GM19467 (cell line): Measurements from ENCODE around the gene CDK4.
"Not testable (repeated sequence)": the region's sequence is repeated elsewhere in the genome, so short reads cannot be mapped to it uniquely, and the experiment has no call there.

Experiments
- ATAC-seq: cut with Tn5 transposase; IDR thresholded peaks from one replicate; pipeline ENCODE4 v1.9.1; 2021; ENCODE audit warnings: mild to moderate bottlenecking, moderate library complexity; ENCODE audit not compliant: unreplicated experiment

CDK4 gene

DNA sequence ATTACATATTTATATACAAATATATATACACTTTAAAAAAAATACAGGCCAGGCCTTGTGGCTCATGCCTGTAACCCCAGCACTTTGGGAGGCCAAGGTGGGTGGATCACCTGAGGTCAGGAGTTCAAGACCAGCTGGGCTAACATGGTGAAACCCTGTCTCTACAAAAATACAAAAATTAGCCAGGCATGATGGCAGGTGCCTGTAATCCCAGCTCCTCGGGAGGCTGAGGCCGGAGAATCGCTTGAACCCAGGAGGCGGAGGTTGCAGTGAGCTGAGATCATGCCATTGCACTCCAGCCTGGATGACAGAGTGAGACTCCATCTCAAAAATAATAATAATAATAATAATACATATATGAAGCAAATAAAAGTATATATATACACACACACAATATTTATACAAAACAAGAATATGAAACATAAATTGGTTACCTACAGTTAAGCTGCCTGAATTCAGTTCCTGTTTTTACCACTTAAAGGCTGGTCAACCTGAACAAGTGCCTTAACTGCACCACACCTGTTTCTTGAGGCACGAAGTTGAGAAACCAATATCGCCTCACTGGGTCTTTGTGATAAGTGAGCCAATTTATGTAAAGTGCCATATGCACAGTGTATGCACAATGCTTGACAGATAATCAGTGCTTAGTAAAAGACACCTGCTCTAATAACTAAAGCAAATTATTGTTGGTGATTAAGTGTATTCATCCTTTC, 36.9 kb downstream of the CDK4 start:
- ATAC-seq, result not testable (repeated sequence)

DNA sequence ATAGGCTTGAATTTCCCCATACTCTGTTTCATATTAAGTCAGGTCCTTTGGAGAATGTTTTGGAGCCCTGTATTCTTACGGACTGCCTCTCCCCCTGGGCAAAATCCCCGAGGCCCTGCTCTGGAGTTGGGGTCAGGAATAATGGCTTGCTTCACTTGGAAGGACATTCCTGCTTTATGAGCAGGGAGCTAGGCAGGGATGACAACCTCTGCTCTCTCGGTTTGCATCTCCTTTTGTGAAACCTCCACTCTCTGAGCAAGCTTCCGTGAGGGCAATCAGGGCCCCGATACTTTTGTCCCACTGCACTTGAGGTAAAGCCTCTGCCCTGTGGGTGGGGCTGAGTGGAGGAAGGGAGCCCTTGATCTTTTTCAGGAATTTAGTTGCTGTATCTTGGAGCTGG, 38.9 kb downstream of the CDK4 start:
- ATAC-seq, result no peak

DNA sequence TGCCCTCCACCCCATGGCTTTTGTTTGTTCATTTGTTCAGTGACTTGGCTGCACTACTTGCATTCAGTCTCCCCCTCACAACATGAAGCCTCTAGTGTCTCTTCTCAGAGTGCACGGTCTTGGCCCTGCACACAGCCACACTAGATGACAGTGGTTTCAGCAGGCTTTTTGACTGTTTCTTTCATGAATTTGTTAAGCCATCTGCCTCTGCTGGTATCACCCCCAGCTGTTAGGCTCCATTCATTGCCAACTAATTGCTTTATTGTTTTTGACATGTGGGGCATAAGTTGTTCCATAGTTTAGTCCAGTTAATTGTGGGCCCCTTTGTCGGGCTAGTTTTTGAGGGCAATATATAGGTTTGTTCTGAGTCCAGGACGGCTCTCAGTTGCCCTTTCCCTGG, 39.4 kb downstream of the CDK4 start:
- no peak for ATAC-seq

DNA sequence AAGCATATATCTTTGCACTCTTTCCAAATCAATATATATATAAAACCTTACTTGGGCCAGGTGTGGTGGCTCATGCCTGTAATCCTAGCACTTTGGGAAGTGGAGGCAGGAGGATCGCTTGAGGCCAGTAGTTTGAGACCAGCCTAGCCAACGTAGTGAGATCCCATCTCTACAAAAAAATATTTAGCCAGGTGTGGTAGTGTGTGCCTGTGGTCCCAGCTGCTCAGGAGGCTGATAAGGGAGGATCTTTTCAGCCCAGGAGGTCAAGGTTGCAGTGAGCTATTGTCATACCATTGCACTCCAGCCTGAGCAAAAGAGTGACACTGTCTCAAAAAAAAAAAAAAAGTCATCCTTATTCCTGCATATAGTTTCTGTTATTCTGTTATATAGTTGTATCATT, 43.8 kb downstream of the CDK4 start:
- no peak for ATAC-seq

DNA sequence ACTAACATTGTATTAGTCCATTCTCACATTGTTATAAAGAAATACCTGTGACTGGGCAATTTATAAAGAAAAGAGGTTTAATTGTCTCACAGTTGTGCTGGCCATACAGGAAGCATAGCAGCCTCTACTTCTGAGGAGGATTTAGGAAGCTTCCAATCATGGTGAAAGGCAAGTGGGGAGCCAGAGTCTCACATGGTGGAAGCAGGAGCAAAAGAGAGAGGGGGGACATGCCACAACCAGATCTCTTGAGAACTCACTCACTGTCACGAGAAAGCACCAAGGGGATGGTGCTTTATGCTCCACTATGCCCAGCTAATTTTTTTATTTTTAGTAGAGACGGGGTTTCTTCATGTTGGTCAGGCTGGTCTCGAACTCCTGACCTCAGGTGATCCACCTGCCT, 44.9 kb downstream of the CDK4 start:
- ATAC-seq, result no peak

DNA sequence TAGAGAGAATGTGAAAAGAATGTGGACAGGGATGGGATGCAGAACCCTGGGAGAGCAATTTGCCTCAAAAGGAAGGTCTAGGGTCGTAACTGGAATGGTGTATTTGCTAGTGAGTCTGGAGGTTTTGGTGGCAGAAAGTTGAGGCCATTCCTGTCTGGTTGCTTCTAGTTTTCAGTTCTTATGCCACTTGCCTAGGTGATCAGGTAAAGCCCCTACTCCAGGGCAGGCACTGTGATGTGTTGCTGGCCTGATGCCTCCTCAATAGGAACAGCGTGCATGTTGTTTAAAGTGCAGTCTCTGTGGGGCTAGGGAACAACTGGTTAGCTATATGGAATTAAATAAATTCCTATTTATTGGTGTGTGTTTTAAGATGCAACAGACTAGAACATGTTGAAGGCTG, 51.8 kb downstream of the CDK4 start:
- ATAC-seq, result no peak

DNA sequence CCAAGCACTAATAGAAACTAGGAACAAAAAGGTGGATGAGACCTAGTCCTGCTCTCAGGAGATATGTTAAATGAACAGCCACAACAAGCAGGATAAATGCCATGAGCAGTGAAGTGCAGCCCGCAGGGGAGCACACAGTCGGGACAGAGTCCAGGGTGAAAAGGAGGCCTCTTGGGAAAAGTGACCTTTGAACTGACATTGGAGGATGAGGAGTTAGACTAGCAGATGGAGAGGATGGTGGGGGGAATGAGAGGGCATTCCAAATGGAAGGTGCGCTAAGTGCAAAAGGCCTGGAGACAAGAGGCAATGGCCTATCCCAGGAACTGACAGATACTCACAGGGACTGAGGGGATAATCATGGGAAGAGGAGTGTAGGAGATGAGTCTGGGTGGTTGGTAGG, 53.7 kb downstream of the CDK4 start:
- ATAC-seq, result no peak
